GM19238 (cell line): Measurements from ENCODE around the gene CNOT2.
A peak's percentile ranks its signal among the peaks of the same experiment; 100 is the strongest.
"Not testable (repeated sequence)": the region's sequence is repeated elsewhere in the genome, so short reads cannot be mapped to it uniquely, and the experiment has no call there.

ENCODE experiments used
- DNase-seq: peaks from one replicate; pipeline ENCODE4 v3.0.0; 2011; ENCODE audit warnings: low spot score; ENCODE audit not compliant: insufficient read length

CNOT2 gene

GRCh38 chr12:70364695-70365397 is 121.6 kb downstream of the CNOT2 start:
- no peak for DNase-seq

- no peak for DNase-seq
Observed at GRCh38 chr12:70365398-70365647, 122.1 kb downstream of the CNOT2 start.

- DNase-seq, result peak; percentile 76
Observed at GRCh38 chr12:70365648-70366518, 122.7 kb downstream of the CNOT2 start, which contains the start of gene KCNMB4. Gene KCNMB4, plus strand, starts transcription at chr12:70366290. Its CDS starts 445 bp downstream, at chr12:70366735.

- DNase-seq, result peak; percentile 33
Observed at GRCh38 chr12:70366581-70367257, 123.5 kb downstream of the CNOT2 start.

GRCh38 chr12:70367258-70368141 is 124.3 kb downstream of the CNOT2 start:
- DNase-seq, result peak; percentile 5

GRCh38 chr12:70372881-70373280 is 129.6 kb downstream of the CNOT2 start:
- no peak for DNase-seq

- DNase-seq, result no peak
Observed at GRCh38 chr12:70379846-70380245, 136.6 kb downstream of the CNOT2 start.

GRCh38 chr12:70383484-70383883 is 140.3 kb downstream of the CNOT2 start:
- no peak for DNase-seq

- DNase-seq, result no peak
Observed at GRCh38 chr12:70383886-70384285, 140.7 kb downstream of the CNOT2 start.

- no peak for DNase-seq
Observed at GRCh38 chr12:70386771-70387170, 143.5 kb downstream of the CNOT2 start.

- DNase-seq, result no peak
Observed at GRCh38 chr12:70389678-70390077, 146.4 kb downstream of the CNOT2 start.

- DNase-seq, result not testable (repeated sequence)
Observed at GRCh38 chr12:70392631-70393030, 149.4 kb downstream of the CNOT2 start.

GRCh38 chr12:70393787-70394499 is 150.7 kb downstream of the CNOT2 start:
- no peak for DNase-seq

- no peak for DNase-seq
Observed at GRCh38 chr12:70398002-70398401, 154.8 kb downstream of the CNOT2 start.

- DNase-seq, result no peak
Observed at GRCh38 chr12:70398862-70399261, 155.6 kb downstream of the CNOT2 start.

- no peak for DNase-seq
Observed at GRCh38 chr12:70399311-70399710, 156.1 kb downstream of the CNOT2 start.

GRCh38 chr12:70400124-70400523 is 156.9 kb downstream of the CNOT2 start:
- DNase-seq, result no peak

- DNase-seq, result no peak
Observed at GRCh38 chr12:70402597-70402996, 159.4 kb downstream of the CNOT2 start.

- no peak for DNase-seq
Observed at GRCh38 chr12:70403826-70404225, 160.6 kb downstream of the CNOT2 start.
